NK-92 (cell line): ENCODE measurements around the gene CLCC1.
"Not testable (repeated sequence)": the region's sequence is repeated elsewhere in the genome, so short reads cannot be mapped to it uniquely, and the experiment has no call there.

Experiments
- DNase-seq: peaks from one replicate; lab custom pipeline; 2025; ENCODE audit not compliant: unreplicated experiment; lab: John Stamatoyannopoulos, UW

The CLCC1 gene, protein sequence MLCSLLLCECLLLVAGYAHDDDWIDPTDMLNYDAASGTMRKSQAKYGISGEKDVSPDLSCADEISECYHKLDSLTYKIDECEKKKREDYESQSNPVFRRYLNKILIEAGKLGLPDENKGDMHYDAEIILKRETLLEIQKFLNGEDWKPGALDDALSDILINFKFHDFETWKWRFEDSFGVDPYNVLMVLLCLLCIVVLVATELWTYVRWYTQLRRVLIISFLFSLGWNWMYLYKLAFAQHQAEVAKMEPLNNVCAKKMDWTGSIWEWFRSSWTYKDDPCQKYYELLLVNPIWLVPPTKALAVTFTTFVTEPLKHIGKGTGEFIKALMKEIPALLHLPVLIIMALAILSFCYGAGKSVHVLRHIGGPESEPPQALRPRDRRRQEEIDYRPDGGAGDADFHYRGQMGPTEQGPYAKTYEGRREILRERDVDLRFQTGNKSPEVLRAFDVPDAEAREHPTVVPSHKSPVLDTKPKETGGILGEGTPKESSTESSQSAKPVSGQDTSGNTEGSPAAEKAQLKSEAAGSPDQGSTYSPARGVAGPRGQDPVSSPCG

DNA sequence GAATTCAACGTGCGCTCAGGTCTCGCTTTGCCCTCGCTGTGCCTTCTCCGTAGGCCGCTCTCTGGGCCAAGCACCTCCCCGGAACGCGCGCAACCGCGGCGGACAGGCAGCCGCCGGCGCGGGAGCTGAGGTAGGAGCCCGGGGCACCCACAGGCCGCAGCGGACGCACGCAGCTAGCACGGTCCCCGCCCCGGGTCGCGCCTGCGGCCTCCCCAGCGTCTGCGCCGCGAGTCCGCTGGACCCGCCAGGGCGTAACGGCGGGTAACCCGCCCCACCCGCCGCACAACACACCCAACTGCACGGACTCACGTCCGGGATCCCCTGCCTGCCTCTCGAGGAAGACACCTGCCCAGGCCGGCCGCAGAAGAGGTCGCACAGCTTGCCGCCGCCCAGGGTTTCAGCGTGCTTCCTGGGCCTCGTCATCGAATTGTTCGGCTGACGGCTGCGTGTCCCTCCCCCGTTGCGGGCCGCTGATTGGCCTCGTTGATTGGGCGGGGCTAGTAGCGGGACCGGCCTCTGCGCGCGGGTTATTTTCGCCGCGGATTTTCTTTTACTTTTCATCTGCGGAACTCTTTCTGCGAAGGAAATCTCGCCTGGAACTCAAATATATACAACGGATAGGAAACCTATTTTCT, at the start of gene CLCC1:
Gene CLCC1 (minus strand): TSS at position 433 of the 635 bp plus-strand sequence. CDS start 13,047 bp downstream, outside the sequence.
- DNase-seq, result peak; percentile 53

DNA sequence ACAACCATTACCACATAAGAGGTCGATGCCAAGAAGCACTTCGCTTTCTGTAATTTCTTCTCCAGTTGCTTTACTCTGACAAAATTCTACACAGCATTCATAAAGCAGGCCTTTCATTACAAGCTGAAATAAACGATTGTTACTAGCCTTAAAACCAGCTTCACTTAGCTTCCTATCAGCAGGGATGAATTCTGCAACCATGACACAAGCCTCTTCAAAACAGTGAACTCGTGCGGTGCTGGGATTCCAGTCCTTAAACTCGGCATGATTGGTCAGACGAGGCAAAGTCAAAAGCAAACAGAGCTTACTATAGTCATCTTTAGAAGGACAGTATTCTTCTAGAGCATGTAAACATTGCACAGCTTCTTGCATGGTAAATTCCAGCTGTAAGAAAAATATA, 48.1 kb upstream of the CLCC1 start:
- no peak for DNase-seq

DNA sequence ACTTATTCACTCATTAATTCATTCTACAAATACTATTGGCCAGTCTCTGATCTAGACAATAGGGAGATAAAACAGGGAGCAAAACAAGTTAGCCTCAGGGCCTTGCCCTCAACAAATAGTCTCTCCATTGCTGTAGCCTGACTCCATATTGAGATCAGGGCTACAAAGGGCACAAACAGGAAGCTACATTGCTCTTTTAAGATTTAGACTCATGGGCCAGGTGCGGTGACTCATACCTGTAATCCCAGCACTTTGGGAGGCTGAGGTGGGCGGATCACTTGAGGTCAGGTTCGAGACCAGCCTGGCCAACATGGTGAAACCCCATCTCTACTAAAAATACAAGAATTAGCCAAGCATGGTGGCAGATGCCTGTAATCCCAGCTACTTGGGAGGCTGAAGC, 33.3 kb upstream of the CLCC1 start:
- not testable (repeated sequence) for DNase-seq

DNA sequence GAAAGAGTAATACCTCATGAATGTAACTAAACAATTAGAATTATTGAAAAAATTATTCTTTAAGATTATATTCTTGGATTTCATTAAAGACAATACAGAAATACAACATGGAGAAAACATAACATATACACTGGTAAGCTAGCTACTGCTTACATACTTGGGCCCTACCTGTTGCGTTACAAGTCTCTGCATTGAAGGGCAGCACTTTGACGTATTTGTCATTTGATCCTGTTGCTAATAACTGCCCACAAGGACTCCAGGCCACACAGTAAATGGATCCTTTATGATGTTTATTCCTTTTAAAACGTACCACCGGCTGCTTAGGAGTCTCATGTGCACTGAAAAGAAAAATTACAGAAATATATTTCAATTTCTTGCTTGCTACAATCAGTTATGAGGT, 19.8 kb upstream of the CLCC1 start:
- DNase-seq, result no peak

DNA sequence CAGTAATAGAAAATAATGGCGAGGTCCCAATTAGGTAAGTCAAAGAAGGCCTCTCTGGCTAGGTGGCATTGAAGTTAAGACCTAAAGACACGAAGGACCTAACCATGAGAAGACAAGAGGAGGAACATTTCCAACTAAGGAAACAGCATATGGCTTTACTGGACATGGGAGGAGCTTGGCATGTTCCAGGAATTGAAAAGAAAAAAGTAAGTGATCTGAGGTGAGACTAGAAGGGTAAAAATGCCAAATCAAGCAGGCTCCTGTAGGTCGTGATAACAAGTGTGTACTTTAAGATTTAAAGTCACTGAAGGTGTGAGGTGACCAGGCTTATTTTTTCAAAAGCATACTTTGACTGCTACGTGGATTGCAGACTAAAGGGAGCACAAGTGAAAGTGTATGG, 13.4 kb upstream of the CLCC1 start:
- DNase-seq, result no peak

DNA sequence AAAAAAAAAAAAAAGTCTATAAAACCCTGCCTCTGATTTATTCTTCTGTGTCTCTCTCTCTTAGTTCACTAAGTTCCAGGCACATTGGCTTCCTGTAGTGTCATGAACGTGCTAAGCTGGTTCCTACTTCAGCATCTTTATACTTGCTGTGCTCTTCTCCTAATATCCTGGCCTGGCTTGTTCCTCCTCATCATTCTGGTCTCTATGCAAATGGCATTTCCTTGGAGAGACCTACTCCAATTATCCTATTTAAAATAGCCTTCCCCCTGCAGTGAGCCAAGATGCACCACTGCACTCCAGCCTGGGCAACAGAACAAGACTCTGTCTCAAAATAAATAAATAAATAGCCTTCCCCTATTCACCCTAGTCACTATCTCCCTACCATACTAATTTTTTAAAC, 9.7 kb upstream of the CLCC1 start:
- DNase-seq, result no peak

DNA sequence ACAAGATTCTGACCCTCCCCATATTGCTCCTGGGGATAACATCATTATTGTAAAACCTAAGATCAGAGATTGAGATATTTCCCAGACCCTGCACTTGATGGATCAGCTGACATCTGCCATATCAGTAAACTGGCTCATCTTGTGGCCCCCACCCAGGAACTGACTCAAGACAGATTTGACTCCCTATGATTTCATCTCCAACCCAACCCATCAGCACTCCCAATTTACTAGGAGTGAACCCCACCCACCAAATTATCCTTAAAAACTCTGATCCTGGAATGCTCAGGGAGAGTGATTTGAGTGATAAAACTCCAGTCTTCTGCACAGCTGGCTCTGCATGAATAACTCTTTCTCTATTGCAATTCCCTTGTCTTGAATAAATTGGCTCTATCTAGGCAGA, 6.1 kb upstream of the CLCC1 start:
- DNase-seq, result no peak

DNA sequence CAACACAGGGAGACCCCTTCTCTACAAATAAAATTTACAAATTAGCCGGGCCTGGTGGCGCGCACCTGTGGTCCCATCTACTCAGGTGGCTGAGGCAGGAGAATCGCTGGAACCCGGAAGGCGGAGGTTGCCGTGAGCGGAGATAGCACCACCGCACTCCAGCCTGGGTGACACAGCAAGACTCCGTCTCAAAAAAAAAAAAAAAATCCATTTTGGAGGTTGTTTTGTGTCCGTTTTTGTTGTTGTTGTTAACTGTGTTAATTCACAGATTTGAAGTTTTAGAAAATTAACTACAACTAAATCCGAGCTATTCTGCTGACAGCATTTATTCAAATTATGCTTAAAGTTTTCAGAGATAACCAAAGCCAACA, 618 bp downstream of the CLCC1 start:
- DNase-seq, result no peak

DNA sequence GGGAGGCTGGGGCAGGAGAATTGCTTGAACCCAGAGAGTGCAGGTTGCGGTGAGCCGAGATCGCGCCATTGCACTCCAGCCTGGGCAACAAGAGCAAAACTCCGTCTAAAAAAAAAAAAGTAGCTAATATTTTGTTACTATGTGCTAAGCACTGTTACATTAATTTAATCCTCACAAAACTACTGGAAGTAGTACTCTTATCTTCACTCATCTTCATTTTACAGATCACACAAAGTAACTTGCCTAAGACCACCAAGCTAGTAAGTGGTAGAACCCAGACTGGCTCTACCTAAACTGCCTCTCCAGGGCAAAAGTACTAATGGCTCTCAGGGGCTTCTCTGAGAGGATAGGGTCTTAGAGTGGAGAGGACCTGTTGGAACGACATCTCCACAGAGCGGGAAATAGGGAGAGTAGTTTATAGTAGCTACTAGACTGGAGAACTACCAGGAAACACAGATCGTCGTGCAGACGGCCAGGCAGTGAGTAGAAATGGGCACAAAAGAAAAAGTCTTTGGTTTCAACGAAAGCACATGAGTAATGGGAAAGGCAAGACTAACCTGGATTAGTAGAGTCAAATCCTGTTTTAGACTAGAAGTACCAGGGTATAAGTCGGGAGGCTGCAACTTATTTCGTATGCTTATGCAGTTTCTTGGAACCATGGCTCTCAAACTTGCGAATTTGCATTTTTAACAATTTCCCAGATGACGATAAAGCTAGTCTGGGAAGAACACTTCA, 1.4 kb downstream of the CLCC1 start:
- no peak for DNase-seq

DNA sequence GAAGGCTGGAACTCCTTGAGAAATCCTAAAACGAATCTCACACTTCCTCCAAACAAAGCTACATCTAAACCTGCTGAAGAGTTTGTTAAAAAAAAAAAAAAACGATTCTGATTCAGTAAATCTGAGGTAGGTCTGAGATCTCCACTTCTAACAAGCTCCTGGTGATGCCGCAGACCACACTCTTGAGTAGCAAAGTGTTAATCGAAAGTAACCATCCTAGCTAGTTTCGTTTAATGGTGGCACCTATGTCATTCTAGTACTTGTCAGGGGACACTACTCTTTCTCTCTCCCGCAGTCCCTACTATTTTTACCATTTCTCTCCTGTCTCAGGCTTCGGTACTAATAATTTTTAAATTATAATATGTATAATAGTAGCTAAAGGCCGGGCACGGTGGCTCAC, 2.1 kb downstream of the CLCC1 start:
- no peak for DNase-seq

DNA sequence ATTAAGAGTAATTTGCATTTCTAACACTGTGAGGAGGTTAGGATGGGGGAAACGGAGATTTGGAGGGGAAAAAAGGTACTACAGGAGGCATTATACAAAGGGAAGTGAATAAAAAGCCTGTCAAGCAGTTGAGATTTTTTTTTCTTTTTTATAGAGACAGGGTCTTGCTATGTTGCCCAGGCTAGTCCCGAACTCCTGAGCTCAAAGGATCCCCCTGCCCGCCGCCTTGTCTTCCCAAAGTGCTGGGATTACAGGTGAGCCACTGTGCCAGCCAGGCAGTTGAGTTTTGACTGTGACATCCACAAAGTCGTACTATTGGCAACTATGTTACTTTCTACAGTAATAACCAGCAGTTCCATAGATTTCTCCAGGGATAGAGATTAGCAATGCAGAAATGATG, 2.6 kb downstream of the CLCC1 start:
- DNase-seq, result no peak

DNA sequence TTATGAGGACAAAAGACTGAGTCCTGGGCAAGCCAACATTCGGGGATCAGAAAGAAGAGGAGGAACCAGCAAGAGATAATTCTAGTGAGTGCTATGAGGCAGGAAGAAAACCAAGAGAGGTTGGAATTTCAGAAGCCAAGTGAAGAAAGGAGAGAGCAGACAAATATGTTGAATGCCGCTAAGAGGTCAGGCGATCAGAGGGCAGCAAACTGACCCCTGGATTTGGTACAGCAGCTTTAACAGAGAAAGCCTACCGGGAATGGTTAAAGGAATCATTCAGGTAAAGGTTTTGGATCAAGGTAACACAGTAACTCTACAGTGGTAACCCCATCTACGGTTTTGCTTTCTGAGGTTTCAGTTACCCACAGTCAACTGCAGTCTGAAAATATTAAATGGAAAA, 5.4 kb downstream of the CLCC1 start:
- no peak for DNase-seq

DNA sequence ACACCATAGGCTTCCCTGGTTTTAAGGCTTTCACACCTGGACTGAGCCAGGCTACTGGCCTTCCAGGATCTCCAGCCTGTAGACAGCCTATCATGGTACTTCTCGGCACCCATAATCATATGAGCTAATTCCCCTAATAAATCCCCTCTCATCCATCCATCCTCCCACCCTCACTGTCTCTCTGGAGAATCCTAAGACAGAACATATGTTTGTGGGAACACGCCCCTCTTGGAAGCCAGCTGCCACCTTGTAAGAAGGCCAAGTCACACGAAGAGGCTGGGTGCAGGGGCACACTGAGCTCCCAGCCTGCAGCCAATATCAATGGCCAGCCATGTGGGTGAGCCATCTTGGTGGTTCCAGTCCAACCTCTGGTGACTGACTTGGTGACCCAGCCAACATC, 7.4 kb downstream of the CLCC1 start:
- no peak for DNase-seq

DNA sequence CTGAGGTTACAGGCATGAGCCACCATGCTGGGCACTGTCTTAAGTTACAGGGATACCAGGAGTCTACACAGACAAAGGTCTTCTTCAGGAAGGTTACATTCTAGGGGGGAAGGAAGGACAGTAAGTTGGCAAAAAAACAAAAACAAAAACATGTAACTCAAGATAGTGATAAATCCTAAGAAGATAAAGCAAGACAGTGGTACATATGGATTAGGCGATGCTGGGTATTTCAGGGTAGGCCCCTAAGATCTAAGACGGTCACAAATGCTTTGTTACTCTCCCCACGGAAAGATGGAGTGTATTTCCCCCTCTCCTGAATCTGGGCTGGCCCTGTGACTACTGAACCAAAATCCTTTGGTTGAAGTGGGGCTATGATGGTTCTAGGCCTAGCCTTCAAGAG, 8.2 kb downstream of the CLCC1 start:
- no peak for DNase-seq

DNA sequence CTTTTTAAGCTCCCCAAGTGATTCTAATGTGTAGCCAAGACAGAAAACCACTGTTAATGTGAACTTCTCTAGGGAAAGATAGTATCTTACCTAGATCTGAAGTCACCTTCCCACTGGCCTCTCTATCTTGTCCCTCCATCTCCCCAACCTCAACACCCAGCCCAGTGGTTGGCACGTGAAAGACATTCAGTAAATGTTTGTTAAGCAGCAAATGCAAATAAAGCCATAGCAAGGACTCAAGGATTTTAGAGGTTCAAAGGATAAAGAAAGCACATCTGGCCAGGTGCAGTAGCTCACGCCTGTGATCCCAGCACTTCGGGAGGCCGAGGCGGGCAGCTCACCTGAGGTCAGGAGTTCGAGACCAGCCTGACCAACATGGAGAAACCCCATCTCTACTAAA, 9.8 kb downstream of the CLCC1 start:
- no peak for DNase-seq

DNA sequence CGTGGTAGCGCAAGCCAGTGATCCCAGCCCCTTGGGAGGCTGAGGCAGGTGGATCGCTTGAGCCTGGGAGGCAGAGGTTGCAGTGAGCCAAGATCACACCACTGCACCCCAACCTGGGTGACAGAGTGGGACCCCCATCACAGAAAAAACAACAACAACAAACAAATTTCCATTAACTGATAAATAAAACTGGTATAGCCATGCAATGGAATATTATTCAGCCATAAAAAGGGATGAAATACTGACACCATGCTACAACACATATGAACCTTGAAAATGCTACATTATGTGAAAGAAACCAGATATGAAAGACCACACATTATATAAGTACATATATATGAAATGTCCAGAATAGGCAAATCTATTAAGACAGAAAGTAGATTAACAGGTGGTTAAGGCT, 12.0 kb downstream of the CLCC1 start:
- no peak for DNase-seq

DNA sequence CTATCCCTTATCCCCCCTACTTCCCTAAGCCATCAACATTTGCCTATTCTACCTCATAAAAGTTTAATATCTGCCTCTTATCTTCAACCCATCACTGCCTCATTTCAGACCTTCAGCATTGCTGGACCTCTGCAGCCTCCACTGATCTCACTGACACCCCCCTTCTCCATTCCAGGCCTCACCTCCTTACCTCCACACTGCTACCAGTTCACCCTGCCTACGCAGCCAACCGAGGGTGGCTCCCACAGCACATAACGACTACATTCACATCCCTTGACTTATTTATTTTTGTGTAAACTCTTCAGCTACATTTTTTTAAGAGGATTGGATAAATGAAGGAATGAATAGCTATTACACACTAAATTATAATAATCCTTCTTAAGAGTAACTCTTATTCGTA, 14.2 kb downstream of the CLCC1 start:
- no peak for DNase-seq

DNA sequence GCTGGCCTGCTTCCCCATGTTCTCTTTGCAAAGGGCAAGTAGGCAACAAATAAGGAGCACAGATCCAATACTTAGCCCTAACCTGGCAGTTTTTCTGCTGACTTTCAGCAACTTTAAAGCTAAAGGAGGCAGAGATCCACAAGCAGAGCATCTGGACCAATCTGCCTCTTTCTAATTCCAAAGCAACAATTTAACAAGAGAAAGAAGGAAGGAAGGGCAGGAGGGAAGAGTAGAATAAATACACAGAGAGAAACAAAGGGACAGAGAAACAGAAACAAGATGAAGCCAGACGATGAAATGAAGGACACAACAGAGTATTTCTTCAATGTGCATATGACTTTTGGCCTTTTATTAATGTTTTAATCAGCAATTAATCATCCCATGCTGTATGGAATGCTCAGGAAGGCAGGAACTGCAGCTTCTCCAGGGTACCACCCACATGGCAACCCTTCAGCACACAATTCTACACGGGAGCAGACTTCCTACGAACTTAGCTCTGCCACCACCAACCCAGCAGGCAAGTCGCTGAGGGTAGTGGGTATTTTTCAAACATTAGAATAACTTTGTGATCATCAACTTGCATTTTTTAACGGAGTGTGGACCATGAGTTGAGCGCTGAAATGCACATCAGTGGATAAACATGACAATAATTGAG, 15.3 kb downstream of the CLCC1 start:
- no peak for DNase-seq

DNA sequence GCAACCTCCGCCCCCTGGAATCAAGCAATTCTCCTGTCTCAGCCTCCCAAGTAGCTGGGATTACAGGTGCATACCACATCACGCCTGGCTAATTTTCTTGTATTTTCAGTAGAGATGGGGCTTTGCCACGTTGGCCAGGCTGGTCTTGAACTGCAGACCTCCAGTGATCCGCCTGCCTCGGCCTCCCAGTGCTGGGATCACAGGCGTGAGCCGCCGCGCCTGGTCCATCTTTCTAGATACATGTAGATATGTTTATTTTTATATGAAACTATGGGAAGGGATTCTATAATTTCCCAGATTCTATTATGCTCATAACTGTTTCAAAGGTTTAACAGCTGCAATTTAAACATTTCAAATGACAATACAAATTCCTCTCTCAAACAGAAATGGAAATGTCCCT, 27.1 kb downstream of the CLCC1 start:
- DNase-seq, result no peak

DNA sequence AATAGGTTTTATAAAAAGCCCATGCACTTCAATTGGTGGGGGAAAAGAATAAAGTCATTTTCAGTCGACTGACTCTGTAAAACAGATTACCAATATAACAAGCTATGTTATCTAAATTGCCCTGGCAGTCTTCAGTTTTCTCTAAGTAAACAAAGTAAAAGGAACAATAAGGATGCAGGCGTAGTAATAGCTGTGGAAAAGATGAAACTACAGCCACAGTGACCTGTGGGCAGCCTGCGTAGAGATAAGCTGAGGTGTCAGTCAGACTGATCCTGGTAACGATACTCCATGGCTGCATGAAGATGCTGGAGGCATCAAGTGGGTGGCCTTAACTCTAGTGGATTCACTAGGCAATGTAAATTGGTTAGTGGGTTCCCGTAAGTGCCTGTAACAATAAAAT, 29.3 kb downstream of the CLCC1 start:
- DNase-seq, result no peak

DNA sequence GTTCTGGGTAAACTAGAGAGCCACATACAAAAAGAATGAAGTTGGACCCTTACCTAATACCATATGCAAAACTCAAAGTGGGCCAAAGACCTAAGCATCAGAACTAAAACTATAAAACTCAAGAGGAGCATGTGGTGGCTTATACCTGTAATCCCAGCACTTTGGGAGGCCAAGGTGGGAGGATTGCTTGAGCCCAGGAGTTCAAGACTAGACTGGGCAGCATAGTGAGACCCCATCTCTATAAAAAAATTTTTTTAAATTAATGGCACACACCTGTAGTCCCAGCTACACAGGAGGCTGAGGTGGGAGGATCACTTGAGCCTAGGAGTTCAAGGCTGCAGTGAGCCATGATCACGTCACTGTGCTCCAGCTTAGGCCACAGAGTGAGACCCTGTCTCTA, 35.7 kb downstream of the CLCC1 start:
- DNase-seq, result not testable (repeated sequence)
